ENCODE measurements around the gene SUCLG1. TPM values are rescaled to one million over a fixed set of nuclear protein-coding genes. Genes with fewer than 3 reads are reported as not detected.

SUCLG1 gene
- total and polyA plus RNA-seq, 8 donors, result 19.6 to 115 (median 93.0) TPM

DNA sequence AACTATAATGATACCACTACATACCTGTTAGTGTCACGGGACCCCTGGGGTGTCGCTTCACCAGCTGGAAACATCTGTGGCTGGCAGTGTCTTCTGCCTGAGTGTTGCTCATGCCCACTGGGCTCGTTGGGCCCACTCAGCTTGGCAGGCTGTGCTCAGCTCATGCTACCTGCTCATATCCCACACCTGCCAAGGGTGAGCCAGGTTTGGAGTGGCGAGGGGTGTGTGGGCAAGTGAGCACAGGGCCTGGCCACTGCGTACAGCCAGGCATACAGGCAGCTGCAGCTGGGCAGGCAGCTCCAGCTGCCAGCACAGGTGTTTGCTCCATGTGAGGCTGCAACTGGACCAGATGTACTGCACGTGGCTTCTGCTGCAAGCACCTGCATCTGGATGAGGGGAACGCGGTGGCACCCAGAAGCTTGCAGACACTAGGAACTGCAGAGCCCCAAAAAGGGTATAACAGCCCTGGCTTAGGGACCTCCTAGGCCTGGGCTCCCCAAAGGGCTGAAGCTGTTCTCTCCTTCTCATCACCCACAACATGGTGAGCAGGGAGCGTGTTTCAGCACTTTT lies 70.1 kb downstream of the SUCLG1 start:
- no peaks in the 10 kb centered on the region for H3K27me3 ChIP-seq
- H3K36me3 ChIP-seq, result no peaks in the 10 kb centered on the region
- TF ChIP-seq EP300 (IDR thresholded peaks at IDR 0.05), result no peak
- TF ChIP-seq POLR2A (IDR thresholded peaks at IDR 0.05), result no peak
- no peak for TF ChIP-seq POLR2AphosphoS5 (IDR thresholded peaks at IDR 0.05)
- TF ChIP-seq, protein P1, sequence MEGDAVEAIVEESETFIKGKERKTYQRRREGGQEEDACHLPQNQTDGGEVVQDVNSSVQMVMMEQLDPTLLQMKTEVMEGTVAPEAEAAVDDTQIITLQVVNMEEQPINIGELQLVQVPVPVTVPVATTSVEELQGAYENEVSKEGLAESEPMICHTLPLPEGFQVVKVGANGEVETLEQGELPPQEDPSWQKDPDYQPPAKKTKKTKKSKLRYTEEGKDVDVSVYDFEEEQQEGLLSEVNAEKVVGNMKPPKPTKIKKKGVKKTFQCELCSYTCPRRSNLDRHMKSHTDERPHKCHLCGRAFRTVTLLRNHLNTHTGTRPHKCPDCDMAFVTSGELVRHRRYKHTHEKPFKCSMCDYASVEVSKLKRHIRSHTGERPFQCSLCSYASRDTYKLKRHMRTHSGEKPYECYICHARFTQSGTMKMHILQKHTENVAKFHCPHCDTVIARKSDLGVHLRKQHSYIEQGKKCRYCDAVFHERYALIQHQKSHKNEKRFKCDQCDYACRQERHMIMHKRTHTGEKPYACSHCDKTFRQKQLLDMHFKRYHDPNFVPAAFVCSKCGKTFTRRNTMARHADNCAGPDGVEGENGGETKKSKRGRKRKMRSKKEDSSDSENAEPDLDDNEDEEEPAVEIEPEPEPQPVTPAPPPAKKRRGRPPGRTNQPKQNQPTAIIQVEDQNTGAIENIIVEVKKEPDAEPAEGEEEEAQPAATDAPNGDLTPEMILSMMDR (IDR thresholded peaks at IDR 0.05), result no peak
- no peak overlapping the region for H3K4me3 ChIP-seq
- no peaks in the 10 kb centered on the region for H3K4me1 ChIP-seq
- DNase-seq, result no peak
- intact Hi-C loops (cut with DNase I; ENCODE audit: low total_unique reads), result no loop called here
- WGBS, 5 donors, result 87 to 93% (median 89%) methylated on average over 7 to 9 of the region's 9 CpGs
- no peaks in the 10 kb centered on the region for H3K9me3 ChIP-seq
- H3K27ac ChIP-seq, result no peak overlapping the region

DNA sequence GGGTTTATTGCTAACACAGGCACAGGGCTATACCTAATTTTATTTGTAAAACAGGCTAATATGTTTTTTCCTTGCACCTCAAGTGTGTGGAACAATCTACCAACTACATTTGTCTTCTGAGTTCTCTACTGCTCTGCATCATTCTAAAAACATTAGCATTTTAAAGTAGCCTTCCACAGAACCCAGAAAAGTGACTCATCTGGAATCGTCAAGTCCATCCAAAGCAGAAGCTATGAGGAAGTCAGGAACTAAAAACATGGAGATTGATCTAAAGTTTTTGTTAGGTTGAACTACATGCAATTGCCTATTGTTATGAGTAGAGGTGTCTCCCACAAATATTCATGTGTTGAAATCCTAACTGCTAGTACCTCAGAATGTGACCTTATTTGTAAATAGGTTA lies 70.9 kb downstream of the SUCLG1 start:
- TF ChIP-seq, protein P1 (IDR thresholded peaks at IDR 0.05), result no peak
- TF ChIP-seq POLR2A (IDR thresholded peaks at IDR 0.05), result no peak
- no peak for TF ChIP-seq EP300 (IDR thresholded peaks at IDR 0.05)
- TF ChIP-seq POLR2AphosphoS5 (IDR thresholded peaks at IDR 0.05), result no peak
- intact Hi-C loops (cut with DNase I; ENCODE audit: low total_unique reads), result no loop called here
- WGBS, 5 donors, result 47 to 67% (median 59%) methylated on average over 1 of the region's 1 CpG
- Histone ChIP-seq H3K36me3 (no peaks in the 10 kb centered on the region), H3K4me3 (no peak overlapping the region), H3K9me3 (no peaks in the 10 kb centered on the region), H3K4me1 (no peaks in the 10 kb centered on the region), H3K27me3 (no peaks in the 10 kb centered on the region), H3K27ac (no peak overlapping the region)
- DNase-seq, result no peak

DNA sequence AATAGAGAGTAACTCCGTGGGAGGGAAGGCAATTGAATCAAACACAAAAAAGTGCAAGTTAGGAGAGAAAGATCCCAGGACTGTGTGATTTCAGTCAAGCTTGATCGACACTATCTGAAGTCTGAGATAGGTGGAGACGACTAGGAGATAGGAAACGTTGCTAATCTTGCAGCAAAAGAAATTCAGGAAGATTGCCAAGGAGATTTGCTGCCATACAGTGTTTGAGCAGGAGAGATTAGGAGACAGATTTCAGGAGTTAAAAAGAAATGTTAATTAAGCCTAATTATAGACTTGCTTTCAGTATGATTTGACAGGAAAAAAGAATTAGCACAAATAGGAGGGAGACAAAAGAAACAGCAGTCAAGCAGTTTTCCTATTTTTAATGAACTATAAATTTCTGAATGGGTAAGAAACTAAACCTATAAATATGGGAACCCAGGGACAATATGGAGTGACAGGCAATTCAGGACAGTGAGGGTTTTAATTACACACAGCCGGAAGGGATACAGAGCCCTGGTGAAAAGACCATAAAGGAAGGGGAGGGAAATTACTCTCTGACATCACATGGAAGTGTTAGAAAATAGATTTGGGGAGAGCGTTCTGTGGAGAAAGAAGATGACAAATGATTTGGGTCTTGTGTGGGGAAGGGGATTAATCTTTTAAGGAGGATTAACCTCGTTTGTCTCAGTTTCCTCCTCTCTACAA lies 72.6 kb downstream of the SUCLG1 start:
- H3K9me3 ChIP-seq, result no peaks in the 10 kb centered on the region
- no peaks in the 10 kb centered on the region for H3K36me3 ChIP-seq
- no peaks in the 10 kb centered on the region for H3K27me3 ChIP-seq
- DNase-seq, result no peak
- no peaks in the 10 kb centered on the region for H3K4me1 ChIP-seq
- no peak overlapping the region for H3K27ac ChIP-seq
- H3K4me3 ChIP-seq, result no peak overlapping the region
- intact Hi-C loops (cut with DNase I; ENCODE audit: low total_unique reads), result no loop called here
- 9 to 20% (median 11%) methylated on average over 7 of the region's 7 CpGs for WGBS, 5 donors
- TF ChIP-seq EP300 (IDR thresholded peaks at IDR 0.05) (no peak), POLR2A (IDR thresholded peaks at IDR 0.05) (no peak), POLR2AphosphoS5 (IDR thresholded peaks at IDR 0.05) (no peak)
- TF ChIP-seq, protein P1 (IDR thresholded peaks at IDR 0.05), result no peak

DNA sequence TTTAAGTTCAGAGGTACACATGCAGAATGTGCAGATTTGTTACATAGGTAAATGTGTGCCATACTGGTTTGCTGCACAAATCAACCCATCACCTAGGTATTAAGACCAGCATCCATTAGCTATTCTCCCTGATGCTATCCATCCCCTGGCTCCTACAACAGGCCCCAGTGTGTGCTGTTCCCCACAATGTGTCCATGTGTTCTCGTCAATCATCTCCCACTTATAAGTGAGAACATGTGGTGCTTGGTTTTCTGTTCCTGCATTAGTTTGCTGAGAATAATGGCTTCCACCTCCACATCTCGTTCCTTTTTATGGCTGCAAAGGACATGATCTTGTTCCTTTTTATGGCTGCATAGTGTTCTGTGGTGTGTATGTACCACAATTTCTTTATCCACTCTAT lies 75.8 kb downstream of the SUCLG1 start:
- WGBS, 5 donors, result 66 to 88% (median 84%) methylated on average over 2 of the region's 2 CpGs
- H3K4me1 ChIP-seq, result no peaks in the 10 kb centered on the region
- H3K27me3 ChIP-seq, result no peaks in the 10 kb centered on the region
- no peaks in the 10 kb centered on the region for H3K36me3 ChIP-seq
- H3K9me3 ChIP-seq, result no peaks in the 10 kb centered on the region
- H3K4me3 ChIP-seq, result no peak overlapping the region
- intact Hi-C loops (cut with DNase I; ENCODE audit: low total_unique reads), result no loop called here
- no peak for DNase-seq
- TF ChIP-seq POLR2AphosphoS5 (IDR thresholded peaks at IDR 0.05) (no peak), EP300 (IDR thresholded peaks at IDR 0.05) (no peak), POLR2A (IDR thresholded peaks at IDR 0.05) (no peak)
- TF ChIP-seq, protein P1 (IDR thresholded peaks at IDR 0.05), result no peak
- no peak overlapping the region for H3K27ac ChIP-seq
